Hematopoietic multipotent progenitor cell treated with erythropoietin and hydrocortisone succinate and interleukin-3 and kit ligand, for 6 days (in vitro differentiated cells): ENCODE measurements around the gene CISD2.
"Not testable (repeated sequence)": the region's sequence is repeated elsewhere in the genome, so short reads cannot be mapped to it uniquely, and the experiment has no call there.

Source experiments
- DNase-seq: peaks from one replicate; pipeline ENCODE4 v3.0.0-alpha.2; 2015

CISD2 gene

DNA sequence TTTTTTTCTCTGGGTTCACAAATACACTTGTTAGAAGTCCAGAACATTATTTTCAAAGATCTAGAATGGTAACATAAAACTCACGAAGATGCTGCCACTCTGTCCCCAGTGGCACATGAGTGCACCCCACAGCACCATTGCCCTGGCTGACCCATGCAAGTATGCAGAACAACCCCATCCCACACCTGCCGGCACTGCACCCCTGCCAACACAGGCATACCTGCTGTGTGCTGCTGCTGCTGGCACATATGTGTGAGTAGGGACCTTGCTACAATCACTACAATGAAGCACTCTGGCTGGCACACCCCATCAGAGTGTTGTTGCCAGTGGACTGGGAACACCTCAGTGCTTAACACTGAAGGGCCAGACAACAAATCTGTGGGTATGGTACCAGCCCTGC is 66.9 kb downstream of the CISD2 start:
- DNase-seq: no peak

DNA sequence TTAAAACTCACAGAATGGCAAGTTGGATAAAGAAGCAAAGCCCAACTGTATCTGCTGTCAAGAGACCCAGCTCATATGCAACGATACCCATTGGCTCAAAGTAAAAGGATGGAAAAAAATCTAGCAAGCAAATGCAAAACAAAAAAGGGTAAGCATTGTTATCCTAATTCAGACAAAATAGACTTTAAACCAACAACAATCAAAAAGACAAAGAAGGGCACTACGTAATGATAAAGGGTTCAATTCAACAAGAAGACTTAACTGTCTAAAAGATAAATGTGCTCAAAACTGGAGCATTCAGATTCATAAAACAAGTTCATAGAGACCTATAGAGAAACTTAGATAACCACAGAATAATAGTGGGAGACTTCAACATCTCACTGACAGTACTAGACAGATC is 69.3 kb downstream of the CISD2 start:
- not testable (repeated sequence) for DNase-seq
